ENCODE measurements around the gene MYO3B. TPM values are rescaled to one million over a fixed set of nuclear protein-coding genes. Genes with fewer than 3 reads are reported as not detected.

The MYO3B gene
- total RNA-seq, 1 donor from 2014 or later, result not detected

DNA sequence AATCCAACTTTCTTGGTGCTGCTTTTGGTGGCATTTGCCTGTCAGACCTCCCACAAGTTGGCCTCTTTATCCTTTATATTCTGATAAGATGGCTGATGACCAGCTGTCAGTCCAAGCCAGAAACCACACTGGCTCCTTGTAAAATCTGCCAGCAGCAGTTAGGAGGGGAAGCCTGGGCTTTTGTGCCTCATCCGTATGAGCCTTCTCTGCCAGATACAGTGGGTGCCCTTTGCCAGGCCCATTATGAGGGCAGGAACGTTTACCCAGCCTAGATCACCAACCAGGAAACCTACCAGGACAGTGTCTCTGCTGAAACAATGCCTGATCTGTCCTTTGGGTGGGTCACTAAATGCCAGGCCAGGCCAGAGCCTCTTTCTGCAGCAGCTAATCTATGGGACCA is 334.3 kb downstream of the MYO3B start:
- intact Hi-C loops (cut with DNase I), result no loop called here
- Histone ChIP-seq H3K4me3 (no peak overlapping the region), H3K36me3 (no peaks in the 10 kb centered on the region), H3K27ac (no peak overlapping the region), H3K9me3 (no peaks in the 10 kb centered on the region), H3K4me1 (no peaks in the 10 kb centered on the region), H3K27me3 (ENCODE audit: low read depth) (no peaks in the 10 kb centered on the region)
- DNase-seq (no peak), ATAC-seq (no peak)
- TF ChIP-seq, protein P1, sequence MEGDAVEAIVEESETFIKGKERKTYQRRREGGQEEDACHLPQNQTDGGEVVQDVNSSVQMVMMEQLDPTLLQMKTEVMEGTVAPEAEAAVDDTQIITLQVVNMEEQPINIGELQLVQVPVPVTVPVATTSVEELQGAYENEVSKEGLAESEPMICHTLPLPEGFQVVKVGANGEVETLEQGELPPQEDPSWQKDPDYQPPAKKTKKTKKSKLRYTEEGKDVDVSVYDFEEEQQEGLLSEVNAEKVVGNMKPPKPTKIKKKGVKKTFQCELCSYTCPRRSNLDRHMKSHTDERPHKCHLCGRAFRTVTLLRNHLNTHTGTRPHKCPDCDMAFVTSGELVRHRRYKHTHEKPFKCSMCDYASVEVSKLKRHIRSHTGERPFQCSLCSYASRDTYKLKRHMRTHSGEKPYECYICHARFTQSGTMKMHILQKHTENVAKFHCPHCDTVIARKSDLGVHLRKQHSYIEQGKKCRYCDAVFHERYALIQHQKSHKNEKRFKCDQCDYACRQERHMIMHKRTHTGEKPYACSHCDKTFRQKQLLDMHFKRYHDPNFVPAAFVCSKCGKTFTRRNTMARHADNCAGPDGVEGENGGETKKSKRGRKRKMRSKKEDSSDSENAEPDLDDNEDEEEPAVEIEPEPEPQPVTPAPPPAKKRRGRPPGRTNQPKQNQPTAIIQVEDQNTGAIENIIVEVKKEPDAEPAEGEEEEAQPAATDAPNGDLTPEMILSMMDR (IDR thresholded peaks at IDR 0.05), result no peak

DNA sequence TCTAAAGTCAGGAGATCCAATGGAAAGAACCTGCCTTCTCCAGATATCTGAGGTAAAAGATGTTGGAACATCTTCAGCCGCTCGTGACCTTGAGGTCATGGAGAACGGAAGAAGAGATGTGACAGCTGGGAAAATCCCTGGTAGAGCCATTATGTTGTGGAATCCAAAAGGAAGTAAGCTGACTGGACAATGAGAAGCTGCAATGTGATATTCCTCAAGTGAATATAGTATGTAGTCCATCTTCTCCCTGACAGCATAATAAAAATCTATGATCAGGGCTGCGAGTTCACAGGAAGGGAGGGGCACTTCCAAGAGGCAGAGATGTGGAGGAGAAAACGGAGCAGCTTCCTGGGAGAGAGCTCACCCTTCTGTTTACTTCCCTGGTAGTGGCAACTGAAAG is 336.2 kb downstream of the MYO3B start:
- H3K4me3 ChIP-seq, result no peak overlapping the region
- H3K27ac ChIP-seq, result no peak overlapping the region
- no peaks in the 10 kb centered on the region for H3K4me1 ChIP-seq
- H3K36me3 ChIP-seq, result no peaks in the 10 kb centered on the region
- DNase-seq, result no peak
- ATAC-seq, result no peak
- intact Hi-C loops (cut with DNase I), result no loop called here
- TF ChIP-seq, protein P1 (IDR thresholded peaks at IDR 0.05), result no peak
- no peaks in the 10 kb centered on the region for H3K9me3 ChIP-seq
- no peaks in the 10 kb centered on the region for H3K27me3 ChIP-seq (ENCODE audit: low read depth)

DNA sequence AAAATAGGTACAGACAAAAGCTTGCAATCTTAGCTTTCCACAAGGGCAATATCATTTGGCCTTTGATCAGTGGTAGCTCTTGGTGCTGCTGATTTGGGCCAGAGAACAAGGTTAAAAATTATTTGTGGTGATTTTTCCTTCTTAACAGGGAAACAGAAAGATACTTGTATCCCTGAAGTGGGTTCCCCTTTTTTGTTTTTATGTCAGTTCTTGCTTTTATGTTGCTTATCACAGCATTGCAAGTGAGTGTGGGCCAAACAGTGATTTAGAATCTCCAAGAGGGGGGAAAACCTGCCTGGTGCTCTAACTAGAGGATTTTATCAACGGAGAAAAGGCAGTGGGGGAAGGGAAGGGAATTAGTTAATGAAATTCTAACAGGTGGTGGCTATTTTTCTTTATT is 339.6 kb downstream of the MYO3B start:
- Histone ChIP-seq H3K27me3 (ENCODE audit: low read depth) (no peaks in the 10 kb centered on the region), H3K4me3 (no peak overlapping the region), H3K36me3 (no peaks in the 10 kb centered on the region), H3K9me3 (no peaks in the 10 kb centered on the region), H3K4me1 (no peaks in the 10 kb centered on the region), H3K27ac (no peak overlapping the region)
- DNase-seq (no peak), ATAC-seq (no peak)
- intact Hi-C loops (cut with DNase I), result no loop called here
- TF ChIP-seq, protein P1 (IDR thresholded peaks at IDR 0.05), result no peak

DNA sequence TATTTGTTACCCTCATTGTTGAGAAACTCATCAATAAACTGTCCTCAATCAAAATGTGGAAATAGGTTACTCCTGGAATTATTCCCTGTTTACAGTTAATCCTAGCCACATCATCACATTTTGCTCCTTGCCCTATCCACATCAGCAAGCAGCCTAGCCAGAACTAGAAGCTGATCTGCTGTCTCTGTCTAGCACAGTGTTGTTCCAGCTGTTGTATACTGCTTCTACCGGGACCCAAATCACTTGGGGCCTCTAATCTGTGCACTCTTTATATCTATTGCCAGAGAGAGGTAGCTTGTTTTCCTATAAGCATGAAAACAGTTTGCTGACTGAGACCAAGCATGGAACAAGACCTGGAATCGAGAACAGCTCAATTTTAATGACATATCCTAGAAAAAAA is 341.0 kb downstream of the MYO3B start:
- DNase-seq (no peak), ATAC-seq (no peak)
- no peaks in the 10 kb centered on the region for H3K9me3 ChIP-seq
- H3K27ac ChIP-seq, result no peak overlapping the region
- no peaks in the 10 kb centered on the region for H3K27me3 ChIP-seq (ENCODE audit: low read depth)
- TF ChIP-seq, protein P1 (IDR thresholded peaks at IDR 0.05), result no peak
- intact Hi-C loops (cut with DNase I), result no loop called here
- H3K4me1 ChIP-seq, result no peaks in the 10 kb centered on the region
- no peak overlapping the region for H3K4me3 ChIP-seq
- no peaks in the 10 kb centered on the region for H3K36me3 ChIP-seq

DNA sequence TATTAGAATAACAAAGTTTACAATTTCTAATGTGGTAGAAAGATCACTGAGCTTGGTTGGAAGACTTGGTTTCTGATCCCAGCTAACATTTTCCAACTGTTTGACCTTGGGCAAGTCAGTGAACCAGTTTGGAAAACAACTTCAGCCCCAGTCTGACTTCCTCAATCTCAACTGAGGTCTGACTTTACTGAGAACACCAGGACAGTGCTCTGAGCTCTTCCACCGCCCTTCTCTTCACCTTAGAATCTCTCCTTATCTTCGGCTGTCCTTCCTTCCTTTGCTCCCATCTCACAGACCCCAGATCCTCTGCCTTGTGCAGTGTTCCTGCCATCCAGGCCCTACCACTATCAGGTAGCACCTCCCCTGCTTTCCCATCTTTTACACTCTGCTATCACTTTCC is 343.4 kb downstream of the MYO3B start:
- Histone ChIP-seq H3K4me1 (peaks cover 9% of the 10 kb centered on the region), H3K4me3 (no peak overlapping the region), H3K36me3 (no peaks in the 10 kb centered on the region), H3K9me3 (no peaks in the 10 kb centered on the region), H3K27ac (no peak overlapping the region), H3K27me3 (ENCODE audit: low read depth) (no peaks in the 10 kb centered on the region)
- intact Hi-C loops (cut with DNase I), result no loop called here
- TF ChIP-seq, protein P1 (IDR thresholded peaks at IDR 0.05), result no peak
- DNase-seq, result no peak
- no peak for ATAC-seq

DNA sequence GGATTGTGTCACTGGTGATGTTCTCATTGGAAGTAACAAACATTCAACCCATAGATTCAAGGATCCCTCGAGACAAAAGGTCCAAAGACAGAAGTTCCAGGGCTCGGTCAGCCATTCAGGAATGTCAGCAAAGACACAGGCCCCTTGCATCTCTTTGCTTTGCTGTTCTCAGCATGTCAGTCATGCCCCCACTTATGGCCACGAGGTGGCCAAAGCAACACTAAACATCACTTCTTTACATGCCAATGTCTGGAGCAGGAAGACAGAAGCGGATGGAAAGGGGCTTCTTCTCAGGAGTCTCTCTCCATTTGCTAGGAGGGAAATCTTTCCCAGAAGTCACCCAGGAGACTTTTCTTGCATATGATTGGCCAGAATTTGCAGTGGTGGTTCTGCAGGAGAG is 345.6 kb downstream of the MYO3B start:
- intact Hi-C loops (cut with DNase I), result no loop called here
- Histone ChIP-seq H3K27ac (no peak overlapping the region), H3K36me3 (no peaks in the 10 kb centered on the region), H3K9me3 (no peaks in the 10 kb centered on the region), H3K27me3 (ENCODE audit: low read depth) (no peaks in the 10 kb centered on the region), H3K4me3 (no peak overlapping the region), H3K4me1 (peaks cover 9% of the 10 kb centered on the region)
- DNase-seq (no peak), ATAC-seq (no peak)
- TF ChIP-seq, protein P1 (IDR thresholded peaks at IDR 0.05), result no peak

All from lower lobe of right lung (tissue), 2 donors.